Hepatocyte (in vitro differentiated cells): ENCODE results near the gene GALT.

Experiments used
- CTCF ChIP-seq: fragments of 200-600 bp; sonication (generic); IDR thresholded peaks from 2 replicates; pipeline ENCODE4 v1.5.1; 2016; ENCODE audit warnings: antibody characterized with exemption, mild to moderate bottlenecking; ENCODE audit not compliant: poor library complexity
- EZH2 ChIP-seq: fragments of 200-600 bp; sonication (generic); IDR thresholded peaks from 2 replicates; pipeline ENCODE4 v1.6.1; 2016; ENCODE audit warnings: antibody characterized with exemption, mild to moderate bottlenecking, borderline replicate concordance
- EZH2phosphoT487 ChIP-seq: fragments of 200-600 bp; sonication (generic); IDR thresholded peaks from one replicate; pipeline ENCODE4 v1.6.1; 2018; ENCODE audit warnings: antibody characterized with exemption, mild to moderate bottlenecking, low read depth, moderate library complexity; ENCODE audit not compliant: unreplicated experiment, severe bottlenecking

DNA sequence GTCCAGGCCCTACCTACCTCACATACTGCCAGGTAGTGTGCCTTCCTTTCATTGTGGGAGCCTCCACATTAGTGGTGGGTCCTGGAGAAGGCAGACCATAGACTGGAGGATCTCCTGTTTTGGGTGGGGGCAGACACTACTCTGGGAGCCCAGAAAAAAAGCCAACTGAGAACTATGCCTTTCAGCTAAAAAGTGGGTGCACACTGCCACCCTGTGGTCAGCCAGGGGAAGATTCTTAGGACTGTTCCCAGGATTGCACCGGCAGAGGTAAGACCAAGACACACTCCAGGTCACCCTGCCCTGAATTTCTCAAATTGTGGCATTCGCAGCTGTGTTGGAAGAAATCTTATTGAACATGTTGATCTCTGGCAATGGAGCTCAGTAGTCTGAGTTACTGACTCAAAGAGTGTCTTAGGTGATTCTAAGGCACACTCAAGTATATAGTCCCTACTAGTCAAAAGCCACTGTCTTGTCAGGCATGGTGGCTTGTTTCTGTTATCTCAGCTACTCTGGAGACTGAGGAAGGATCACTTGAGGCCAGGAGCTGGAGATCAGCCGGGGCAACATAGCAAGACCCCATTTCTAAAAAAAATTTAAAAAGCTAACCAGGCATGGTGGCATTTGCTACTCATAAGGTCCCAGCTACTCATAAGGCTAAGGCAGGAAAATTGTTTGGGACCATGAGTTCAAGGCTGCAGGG is 12.5 kb upstream of the GALT start:
- TF ChIP-seq CTCF: peak; percentile 75
- no peak for TF ChIP-seq EZH2
- no peak for TF ChIP-seq EZH2phosphoT487
